Transverse colon (tissue), 3 donors: ENCODE measurements around the gene JAG1.

Experiments used
- CTCF ChIP-seq, 5 experiments: fragments of 200-600 bp in 3 of 5; fragments of 450-650 bp in 2 of 5; sonication (generic) in 3 of 5; IDR thresholded peaks; 1 replicate in 2 of 5; 2 replicates in 3 of 5; pipeline ENCODE4 v1.5.1; 2016 to 2017; ENCODE audit warnings: antibody characterized with exemption in 5 of 5, inconsistent platforms in 3 of 5, mild to moderate bottlenecking in 2 of 5, moderate library complexity in 1 of 5
- EP300 ChIP-seq: sonication (generic); formaldehyde crosslinking; IDR thresholded peaks from one replicate; pipeline ENCODE4 v1.6.1; 2017; ENCODE audit warnings: antibody characterized with exemption, low read depth
- POLR2A ChIP-seq: fragments of 450-650 bp; IDR thresholded peaks from one replicate; pipeline ENCODE4 v1.6.1; 2016; ENCODE audit warnings: antibody characterized with exemption, mild to moderate bottlenecking, moderate library complexity

DNA sequence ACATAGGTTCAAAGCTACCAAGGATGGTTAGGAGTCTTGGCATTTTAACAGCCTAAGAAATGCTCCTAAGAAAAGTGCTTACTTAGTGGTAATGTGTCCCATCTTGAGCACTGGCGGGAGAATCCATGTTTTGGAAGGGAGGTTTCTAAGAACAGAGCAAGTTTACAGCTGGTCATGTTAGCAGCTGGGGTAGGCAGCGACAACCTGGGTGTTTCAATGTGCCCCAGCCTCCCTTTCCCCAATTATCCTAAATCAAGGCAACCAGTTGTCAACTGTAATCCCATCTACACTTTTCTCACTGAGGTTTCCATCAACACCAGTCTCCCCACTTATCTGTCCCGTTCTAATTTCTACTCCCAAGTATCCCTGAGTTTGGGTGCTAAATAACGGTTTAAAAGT is 1.6 kb upstream of the JAG1 start:
- TF ChIP-seq CTCF (IDR thresholded peaks at IDR 0.05), result no peak
- no peak for TF ChIP-seq POLR2A
- TF ChIP-seq EP300, result no peak
